ENCODE measurements around the gene PRKG1.

DNA sequence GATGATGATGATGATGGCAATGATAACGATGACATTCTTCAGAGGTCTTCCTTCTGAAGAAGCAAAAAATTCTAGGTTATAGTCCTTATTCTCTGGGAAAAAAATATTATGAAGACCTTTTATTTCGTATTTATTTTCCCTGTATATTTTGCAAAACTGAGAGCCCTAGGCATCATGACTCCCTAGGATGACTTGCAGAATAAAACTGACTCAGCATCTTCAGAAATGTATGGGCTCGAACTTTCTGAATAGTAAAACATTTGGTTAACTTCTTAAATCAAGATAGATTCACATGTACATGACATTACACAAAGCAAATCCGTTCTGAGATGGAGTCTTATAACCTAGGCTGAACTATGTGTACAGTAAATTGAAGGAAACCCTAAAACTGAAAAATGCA lies 1269.2 kb downstream of the PRKG1 start:
- no peak for TF ChIP-seq CTCF (IDR thresholded peaks at IDR 0.05; ENCODE audit: low read depth, low read length, poor library complexity, severe bottlenecking)
- TF ChIP-seq EZH2phosphoT487 (IDR thresholded peaks at IDR 0.05; ENCODE audit: borderline replicate concordance, low read length) = no peak
